ENCODE data around the gene SDF4.
"Not testable (repeated sequence)": the region's sequence is repeated elsewhere in the genome, so short reads cannot be mapped to it uniquely, and the experiment has no call there.

Gene SDF4

DNA sequence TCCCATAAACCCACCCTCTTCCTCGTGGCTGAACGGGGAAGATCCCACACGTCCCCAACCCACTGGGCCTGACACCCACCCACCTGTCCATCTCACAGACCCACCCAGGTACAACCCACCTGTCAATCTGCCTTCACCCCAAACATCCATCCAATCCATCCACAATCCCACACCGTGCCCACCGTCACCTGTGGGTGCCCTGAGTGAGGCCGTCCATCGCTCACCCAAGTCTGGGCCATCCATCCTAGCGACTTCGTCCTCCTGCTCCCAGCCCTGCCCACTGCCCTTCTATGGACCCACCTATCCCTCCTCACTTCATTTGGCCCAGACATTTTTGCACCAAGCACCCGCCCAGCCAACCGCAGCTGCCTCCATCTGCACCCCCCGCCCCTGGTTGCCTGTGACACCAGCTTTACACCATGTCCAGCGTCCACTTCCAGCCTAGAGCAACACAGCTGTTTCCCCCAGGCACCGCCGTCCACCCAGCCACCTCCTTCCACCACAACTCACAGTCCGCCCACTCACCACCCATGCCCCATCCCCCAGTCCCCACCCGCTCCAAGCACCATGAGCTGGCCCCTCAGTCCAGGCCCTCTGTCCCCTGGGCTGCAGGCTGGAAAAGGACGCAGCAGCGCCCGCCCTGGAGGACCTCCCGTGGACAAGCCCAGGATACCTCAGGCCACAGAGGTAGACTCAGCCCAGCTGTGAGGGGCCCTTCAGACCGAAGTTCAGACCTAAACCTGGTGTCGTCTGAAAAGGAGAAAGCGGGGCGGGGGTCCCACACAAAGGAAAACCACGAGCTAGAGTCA lies 50.5 kb downstream of the SDF4 start:
- DNase-seq = no peak

GRCh38 chr1:1179983-1180861 lies 51.6 kb downstream of the SDF4 start:
- DNase-seq = no peak

DNA sequence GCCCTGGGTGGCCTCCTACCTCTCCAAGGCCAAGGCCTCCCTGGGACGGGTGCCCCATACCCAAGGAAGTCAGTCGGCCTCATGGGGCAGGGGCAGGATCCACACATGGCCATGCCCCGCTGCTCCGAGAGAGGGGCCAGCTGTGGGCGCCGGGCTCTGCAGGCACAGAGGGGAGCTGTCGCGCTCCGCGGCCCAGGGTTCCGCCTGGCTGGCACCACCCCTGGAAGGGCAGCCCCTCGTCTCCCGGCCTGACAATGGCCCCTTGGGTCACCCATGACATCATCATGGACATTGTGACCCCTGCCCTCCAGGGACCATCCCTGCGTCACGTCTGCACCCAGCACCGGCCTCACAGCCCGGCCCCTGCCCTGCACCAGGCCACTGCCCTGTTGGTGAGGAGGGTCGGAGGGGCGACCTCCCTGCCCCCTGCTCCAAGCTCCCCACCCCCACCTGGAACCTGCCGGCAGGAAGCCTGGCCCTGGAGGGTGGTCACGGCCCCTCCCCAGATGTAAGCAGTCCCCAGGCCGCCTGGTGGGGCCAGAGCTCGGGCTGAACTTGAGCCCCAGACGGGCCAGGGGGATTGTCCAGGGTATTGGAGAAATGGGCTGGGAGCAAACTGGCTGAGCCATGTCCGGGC lies 52.3 kb downstream of the SDF4 start:
- DNase-seq = no peak

GRCh38 chr1:1178794-1179331 lies 52.9 kb downstream of the SDF4 start:
- no peak for DNase-seq

- DNase-seq = no peak
These were observed 54.2 kb downstream of the SDF4 start for GRCh38 chr1:1177452-1178206.

DNA sequence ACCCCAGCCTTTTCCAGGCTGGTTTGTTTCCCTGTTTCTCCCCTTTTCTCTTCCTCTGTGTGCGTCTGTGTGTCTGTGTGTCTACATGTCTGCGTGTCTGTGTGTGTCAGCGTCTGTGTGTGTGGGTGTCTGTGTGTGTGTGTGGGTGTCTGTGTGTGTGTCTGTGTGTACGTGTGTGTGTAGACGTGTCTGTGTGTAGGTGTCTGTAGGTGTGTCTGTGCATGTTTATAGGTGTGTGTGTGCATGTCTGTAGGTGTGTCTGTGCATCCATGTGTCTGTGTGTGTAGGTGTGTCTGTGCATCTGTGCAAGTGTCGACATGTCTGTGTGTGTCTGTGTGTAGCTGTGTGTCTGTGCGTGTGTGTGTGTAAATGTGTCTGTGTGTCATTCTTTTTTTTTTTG lies 54.9 kb downstream of the SDF4 start:
- DNase-seq = no peak

DNA sequence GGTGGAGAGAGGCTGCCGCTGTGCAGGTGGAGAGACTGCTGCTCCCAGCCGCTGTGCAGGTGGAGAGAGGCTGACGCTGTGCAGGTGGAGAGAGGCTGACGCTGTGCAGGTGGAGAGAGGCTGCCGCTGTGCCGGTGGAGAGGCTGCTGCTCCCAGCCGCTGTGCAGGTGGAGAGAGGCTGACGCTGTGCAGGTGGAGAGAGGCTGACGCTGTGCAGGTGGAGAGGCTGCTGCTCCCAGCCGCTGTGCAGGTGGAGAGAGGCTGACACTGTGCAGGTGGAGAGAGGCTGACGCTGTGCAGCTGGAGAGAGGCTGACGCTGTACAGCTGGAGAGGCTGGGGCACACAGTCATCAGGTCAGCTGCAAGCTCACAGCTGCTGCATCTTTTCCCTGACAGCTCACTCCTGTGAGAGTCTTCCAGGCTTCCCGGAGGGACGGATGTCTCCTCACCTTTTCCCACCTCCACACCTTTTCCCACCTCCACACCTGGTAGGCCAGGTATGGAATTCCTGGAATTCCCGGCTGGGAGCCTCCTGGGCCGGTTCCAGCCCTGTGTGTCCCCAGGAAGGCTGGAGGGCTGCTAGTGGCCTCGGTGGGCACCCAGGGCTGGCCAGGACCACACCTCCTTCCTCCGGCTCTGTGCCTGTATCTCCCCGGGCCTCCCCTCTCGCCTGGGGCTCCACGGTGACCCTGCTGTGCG lies 55.6 kb downstream of the SDF4 start:
- not testable (repeated sequence) for DNase-seq

- DNase-seq = no peak
These were observed 56.4 kb downstream of the SDF4 start for GRCh38 chr1:1175221-1176062.

GRCh38 chr1:1173793-1174415 lies 57.9 kb downstream of the SDF4 start, which contains the start of gene TTLL10:
Gene TTLL10, plus strand, starts transcription at chr1:1173880. Its CDS starts 5,336 bp downstream, at chr1:1179216.
- DNase-seq = no peak

DNA sequence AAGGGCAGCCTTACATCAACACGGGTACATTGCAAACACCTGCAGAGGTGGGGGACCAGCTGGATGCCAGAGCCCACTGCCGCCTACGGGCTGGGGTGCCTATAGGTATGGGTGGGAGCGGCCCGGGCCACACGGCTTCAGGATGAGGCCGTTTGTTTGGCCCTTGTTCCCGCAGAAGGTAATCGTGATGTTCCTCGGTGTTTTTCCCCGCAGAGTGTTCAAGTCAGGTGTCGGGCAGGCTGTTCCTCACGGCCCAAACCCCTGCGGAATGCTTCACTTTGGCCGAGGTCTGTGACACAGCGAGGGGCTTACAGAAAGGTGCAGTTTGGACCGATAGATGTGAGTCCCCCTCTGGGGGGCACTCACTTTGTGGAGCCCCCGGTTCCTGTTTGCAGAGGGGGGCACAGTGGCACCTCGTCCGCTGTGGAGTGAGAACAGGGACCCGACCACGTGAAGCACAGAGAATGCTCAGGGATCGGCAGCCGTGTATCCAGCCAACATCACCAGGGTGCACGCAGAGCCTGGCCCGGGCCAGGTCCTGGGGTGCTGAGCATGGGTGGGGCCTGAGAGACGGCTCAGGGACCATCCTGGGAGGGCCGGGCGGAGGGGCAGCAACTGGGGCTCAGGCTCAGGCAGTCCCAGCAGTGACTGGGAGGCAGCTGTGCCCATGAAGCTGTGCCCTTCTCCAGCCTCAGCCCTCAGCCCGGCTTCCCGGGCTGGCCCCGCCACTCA lies 58.6 kb downstream of the SDF4 start:
- DNase-seq = no peak

GRCh38 chr1:1171546-1172340 lies 60.1 kb downstream of the SDF4 start:
- DNase-seq = no peak

GRCh38 chr1:1171161-1171545 lies 60.6 kb downstream of the SDF4 start:
- no peak for DNase-seq

DNA sequence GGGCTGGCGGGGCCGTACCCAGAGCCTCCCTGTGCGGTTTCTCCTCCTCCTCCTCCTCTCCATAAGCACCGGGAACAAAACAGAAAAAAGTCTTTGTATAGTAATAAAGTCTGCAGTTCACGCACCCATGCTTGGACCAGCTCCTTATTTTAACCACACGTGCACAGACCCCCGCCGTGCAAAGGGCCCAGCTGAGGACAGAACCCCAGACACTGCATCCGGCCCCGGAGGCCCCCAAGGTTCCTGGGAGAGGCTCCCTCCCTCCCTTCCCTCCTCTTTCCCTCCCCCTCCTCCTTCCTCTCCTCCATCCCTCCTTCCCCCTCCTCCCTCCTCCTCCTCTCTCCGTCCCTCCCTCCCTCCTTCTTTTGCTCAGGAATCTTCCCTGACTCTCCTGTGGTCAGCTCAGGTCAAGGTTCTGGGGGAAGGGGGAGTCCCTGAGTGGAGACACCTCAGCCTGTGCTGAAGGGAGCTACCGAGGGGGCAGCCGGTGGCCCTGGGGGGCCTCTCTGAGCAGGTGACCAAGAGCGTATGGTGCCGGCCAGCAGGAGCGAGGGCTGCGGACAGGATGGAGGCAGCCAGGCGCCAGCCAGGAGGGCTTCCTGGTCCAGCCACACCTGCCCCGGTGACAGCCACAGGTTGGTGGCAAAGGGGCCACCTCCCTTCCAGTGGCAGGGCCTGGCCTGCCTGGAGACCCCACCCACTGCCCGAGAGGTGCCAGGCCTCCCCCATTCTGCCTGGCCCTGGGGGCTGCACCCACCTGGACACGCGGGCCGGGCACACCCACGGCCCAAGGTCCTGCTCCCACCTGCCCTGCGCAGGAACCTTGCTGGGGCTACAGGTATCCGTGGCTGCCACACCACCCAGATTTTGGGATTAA lies 61.3 kb downstream of the SDF4 start:
- no peak for DNase-seq

DNA sequence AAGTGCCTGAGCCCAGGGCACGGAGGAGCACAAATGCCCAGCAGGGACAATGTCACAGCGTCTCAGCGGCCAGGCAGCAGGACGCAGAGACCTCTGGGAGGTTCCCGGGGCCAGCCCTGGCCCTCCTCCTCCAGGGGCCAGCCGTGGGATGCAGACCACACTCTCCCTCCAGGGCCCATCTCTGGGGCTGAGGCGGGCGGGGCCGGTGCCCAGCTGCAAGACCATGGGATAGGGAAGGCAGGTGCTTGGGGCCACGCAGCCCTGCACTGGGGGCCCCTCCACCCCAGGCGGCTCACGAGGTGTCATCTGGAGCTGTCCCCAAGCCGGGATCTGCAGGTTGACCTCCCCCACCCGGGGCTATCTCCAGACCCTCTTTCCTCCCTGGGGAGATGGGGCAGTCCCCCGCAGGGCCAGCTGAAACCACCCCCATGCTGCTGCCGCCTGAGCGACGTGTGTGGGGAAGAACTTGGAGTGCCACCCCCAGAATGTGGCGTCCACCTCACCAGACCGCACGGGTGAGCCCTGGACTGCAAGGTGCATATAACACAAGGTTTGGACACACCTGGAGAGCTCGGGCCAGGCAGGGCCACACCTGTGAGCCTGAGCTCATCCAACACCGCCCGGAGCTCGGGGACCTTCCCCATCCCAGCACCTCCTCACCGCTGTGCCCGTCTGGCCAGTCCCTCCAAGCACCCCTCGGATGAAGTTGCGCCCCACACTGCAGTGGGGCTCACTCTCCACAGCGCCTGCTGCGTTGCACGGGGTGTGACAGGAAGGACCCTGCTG lies 62.2 kb downstream of the SDF4 start:
- DNase-seq = no peak

All from amygdala (tissue), 56 donors.